SK-N-MC (cell line): ENCODE measurements around the gene PDE7B.

Source experiments
- DNase-seq: peaks from one replicate; pipeline ENCODE4 v3.0.0-alpha.2; 2011; ENCODE audit warnings: low read depth, low spot score
- H3K27ac ChIP-seq: fragments of 200-600 bp; sonication (generic); 2 replicates; pipeline ENCODE4 v1.5.1; 2016; ENCODE audit warnings: mixed run types
- H3K36me3 ChIP-seq: fragments of 200-600 bp; sonication (generic); 2 replicates; pipeline ENCODE4 v1.6.1; 2017; ENCODE audit warnings: antibody characterized with exemption, low read length, mixed read lengths; ENCODE audit not compliant: insufficient read depth
- H3K4me3 ChIP-seq: fragments of 200-600 bp; sonication (generic); 2 replicates; pipeline ENCODE4 v1.5.1; 2016
- H3K9ac ChIP-seq: fragments of 200-600 bp; sonication (generic); 2 replicates; pipeline ENCODE4 v1.8.0; 2017; ENCODE audit warnings: mixed run types, mixed read lengths; ENCODE audit not compliant: insufficient read length
- H3K9me3 ChIP-seq: fragments of 200-600 bp; sonication (generic); 2 replicates; pipeline ENCODE4 v1.6.1; 2017; ENCODE audit warnings: low read depth, mild to moderate bottlenecking, antibody characterized with exemption, low read length, moderate library complexity, mixed read lengths
- EZH2 ChIP-seq: fragments of 200-600 bp; sonication (generic); IDR thresholded peaks from one replicate; pipeline ENCODE4 v1.6.1; 2017; ENCODE audit warnings: antibody characterized with exemption
- FOXP2 ChIP-seq: optimal IDR thresholded peaks from 2 replicates; pipeline ENCODE3; 2011; ENCODE audit warnings: mild to moderate bottlenecking, moderate library complexity; ENCODE audit not compliant: insufficient read depth; ENCODE audit errors: extremely low read length, control extremely low read depth
- POLR2AphosphoS5 ChIP-seq: IDR thresholded peaks from 2 replicates; pipeline ENCODE4 v1.6.1; 2012; ENCODE audit warnings: mild to moderate bottlenecking, low read depth, low read length, borderline replicate concordance

The PDE7B gene

DNA sequence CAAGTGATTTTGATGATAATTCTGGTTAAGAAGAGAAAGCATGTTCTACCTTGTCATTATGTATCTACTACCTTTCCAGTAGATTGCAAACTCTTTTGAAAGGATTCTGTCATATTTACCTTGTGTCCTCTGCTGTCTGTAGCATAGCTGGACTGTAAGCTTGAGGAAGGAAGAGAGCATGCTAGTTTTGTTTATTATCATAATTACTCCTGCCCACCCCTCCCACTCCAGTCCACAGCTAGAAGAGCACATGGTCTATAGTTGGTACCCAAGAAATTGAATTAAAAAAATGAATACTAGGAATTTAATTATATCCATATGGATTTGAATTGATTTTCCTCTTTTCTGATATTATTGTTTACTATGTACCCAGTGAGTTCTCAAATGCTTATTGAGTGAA is 40.2 kb downstream of the PDE7B start:
- no peak for TF ChIP-seq POLR2AphosphoS5
- no peak for TF ChIP-seq FOXP2
- no peak for TF ChIP-seq EZH2
- Histone ChIP-seq H3K36me3 (no peaks in the 10 kb centered on the region), H3K9me3 (no peaks in the 10 kb centered on the region), H3K4me3 (no peak overlapping the region), H3K27ac (no peak overlapping the region), H3K9ac (no peak overlapping the region)
- DNase-seq: no peak

DNA sequence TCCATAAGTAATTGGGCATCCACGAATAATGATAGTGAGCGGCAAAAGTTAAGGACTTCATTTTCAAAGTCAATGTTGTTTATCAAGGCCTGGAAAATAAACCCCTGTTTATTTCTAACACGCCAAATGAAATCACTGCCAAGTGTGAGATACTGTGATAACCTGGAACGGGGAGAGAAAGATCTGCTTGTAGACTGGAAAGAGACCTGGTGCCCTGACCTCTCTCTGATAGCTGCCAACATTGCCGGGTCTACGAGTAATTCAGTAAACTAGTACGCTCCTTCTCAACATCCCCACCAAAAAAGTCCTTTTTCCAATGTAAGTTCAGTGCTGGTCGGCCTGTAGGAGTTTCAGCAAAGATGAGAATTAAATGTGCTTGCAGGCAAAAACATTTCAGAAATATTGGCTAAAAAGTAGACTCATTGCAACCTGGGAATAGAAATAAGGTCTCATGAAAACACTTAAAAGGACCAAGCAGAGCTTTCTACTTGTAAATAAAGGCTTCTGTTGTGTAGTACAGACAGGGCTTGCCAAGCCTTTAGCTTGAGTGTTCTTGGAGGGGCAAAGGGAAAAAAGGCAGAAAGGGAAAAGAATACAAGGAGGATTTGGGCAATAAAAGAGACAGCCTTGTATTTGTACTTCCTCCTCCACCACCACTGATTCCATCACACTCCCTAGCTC is 43.9 kb downstream of the PDE7B start:
- no peak overlapping the region for H3K27ac ChIP-seq
- H3K9ac ChIP-seq: no peak overlapping the region
- no peaks in the 10 kb centered on the region for H3K36me3 ChIP-seq
- H3K4me3 ChIP-seq: no peak overlapping the region
- DNase-seq: no peak
- H3K9me3 ChIP-seq: no peaks in the 10 kb centered on the region
- TF ChIP-seq FOXP2 (no peak), EZH2 (no peak), POLR2AphosphoS5 (no peak)

DNA sequence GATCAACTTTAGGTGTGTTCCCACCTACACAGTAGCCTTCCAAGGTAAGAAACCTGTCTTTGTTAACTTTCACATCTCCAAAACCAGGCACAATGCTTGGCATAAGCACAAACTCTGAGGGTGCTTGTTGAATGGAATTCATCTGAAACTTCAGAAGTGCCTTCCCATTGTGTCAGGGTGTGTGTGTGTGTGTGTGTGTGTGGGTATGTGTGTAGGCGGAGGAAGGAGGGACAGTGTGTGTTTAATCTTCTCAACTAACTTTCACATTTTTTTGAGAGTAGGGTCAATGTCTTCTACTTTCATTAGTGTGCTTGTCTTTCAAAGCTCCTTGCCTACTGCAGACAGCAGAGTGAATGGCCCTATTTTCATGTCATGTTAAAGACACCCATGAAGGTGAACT is 45.6 kb downstream of the PDE7B start:
- Histone ChIP-seq H3K4me3 (no peak overlapping the region), H3K27ac (no peak overlapping the region), H3K9me3 (no peaks in the 10 kb centered on the region), H3K9ac (no peak overlapping the region), H3K36me3 (no peaks in the 10 kb centered on the region)
- TF ChIP-seq FOXP2 (no peak), POLR2AphosphoS5 (no peak), EZH2 (no peak)
- DNase-seq: no peak

DNA sequence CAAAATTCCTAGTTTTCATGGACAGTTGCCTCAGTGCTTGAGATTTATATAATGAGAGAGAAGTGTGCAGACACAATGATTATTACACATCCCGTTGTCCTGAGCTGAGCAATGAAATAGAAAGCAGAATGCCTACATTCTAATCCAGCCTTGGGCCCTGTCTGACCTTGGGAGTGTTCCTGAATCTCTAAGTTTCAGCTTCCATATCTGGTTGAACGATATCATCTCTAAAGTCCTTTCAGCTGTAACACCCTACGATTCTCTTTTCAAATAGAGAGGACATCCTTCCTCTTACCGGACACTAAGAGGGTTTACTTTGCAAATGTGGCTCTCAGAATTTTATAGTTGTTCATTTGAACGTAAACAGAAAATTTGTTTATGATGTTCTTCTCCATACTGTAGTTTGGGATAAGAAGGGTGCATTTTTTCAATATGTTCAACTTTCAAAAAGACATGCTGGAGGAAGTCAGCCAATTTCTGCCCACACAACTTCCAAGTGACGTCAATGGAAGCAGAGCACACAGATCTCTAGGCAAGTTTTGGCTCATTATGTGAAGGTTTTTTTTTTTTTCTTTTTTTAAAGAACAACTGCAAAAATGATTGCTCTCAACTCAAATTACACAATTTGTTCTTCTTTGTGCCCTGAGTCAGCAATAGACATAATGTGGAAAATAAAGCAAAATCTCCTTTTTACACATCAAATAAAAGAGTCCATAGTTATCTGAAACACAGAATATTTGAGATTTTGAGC is 50.4 kb downstream of the PDE7B start:
- no peak overlapping the region for H3K9ac ChIP-seq
- no peak overlapping the region for H3K27ac ChIP-seq
- no peaks in the 10 kb centered on the region for H3K36me3 ChIP-seq
- DNase-seq: peak; percentile 22
- TF ChIP-seq EZH2 (no peak), POLR2AphosphoS5 (no peak), FOXP2 (no peak)
- no peaks in the 10 kb centered on the region for H3K9me3 ChIP-seq
- no peak overlapping the region for H3K4me3 ChIP-seq

DNA sequence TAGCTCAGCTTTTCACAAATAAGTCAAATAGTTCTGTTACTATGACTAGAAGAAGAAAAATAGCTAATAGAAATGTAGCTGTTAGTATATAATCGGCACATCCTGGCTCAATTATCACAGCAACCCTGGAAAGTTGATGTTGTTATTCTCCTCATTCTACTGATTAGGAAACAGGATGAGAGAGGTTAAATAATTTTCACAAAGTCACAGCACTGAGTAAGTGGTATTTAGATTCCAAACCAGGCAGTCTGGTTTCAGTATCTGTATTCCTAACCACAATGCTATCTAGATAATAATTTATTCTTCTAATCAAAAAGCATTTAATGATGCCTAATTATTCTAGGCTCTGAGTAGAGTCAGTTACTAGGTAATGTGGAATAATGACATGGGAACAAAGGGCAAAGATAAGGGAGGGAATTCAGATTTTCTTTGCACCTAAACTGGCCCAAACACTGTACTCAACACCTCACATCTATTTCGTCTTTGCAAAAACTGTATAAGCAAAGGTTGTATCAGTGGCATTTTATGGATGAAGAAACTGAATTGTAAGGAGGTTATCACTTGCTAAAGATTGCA is 51.3 kb downstream of the PDE7B start:
- H3K27ac ChIP-seq: no peak overlapping the region
- no peaks in the 10 kb centered on the region for H3K36me3 ChIP-seq
- no peak overlapping the region for H3K9ac ChIP-seq
- H3K4me3 ChIP-seq: no peak overlapping the region
- TF ChIP-seq FOXP2 (no peak), EZH2 (no peak), POLR2AphosphoS5 (no peak)
- DNase-seq: no peak
- no peaks in the 10 kb centered on the region for H3K9me3 ChIP-seq

DNA sequence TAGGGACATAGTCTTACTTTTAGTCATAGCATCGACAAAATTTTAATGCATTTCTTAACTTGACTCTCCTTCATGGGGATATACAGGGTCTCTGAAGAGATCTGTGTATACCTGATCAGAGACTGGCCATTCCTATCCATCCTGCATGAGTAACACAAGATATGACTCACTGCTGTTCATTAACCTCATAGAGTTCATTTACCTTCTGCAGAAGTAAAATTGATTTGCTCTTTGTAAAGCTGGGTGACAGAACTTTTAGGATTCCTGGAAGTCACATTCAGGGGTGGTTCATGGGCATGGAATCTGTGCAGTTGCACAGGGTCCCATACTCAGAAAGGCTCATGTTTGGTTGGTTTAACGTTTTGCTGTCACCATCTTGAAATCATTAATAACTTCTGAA is 53.2 kb downstream of the PDE7B start:
- DNase-seq: no peak
- TF ChIP-seq POLR2AphosphoS5 (no peak), FOXP2 (no peak), EZH2 (no peak)
- no peak overlapping the region for H3K4me3 ChIP-seq
- H3K27ac ChIP-seq: no peak overlapping the region
- H3K9me3 ChIP-seq: no peaks in the 10 kb centered on the region
- no peak overlapping the region for H3K9ac ChIP-seq
- H3K36me3 ChIP-seq: no peaks in the 10 kb centered on the region

DNA sequence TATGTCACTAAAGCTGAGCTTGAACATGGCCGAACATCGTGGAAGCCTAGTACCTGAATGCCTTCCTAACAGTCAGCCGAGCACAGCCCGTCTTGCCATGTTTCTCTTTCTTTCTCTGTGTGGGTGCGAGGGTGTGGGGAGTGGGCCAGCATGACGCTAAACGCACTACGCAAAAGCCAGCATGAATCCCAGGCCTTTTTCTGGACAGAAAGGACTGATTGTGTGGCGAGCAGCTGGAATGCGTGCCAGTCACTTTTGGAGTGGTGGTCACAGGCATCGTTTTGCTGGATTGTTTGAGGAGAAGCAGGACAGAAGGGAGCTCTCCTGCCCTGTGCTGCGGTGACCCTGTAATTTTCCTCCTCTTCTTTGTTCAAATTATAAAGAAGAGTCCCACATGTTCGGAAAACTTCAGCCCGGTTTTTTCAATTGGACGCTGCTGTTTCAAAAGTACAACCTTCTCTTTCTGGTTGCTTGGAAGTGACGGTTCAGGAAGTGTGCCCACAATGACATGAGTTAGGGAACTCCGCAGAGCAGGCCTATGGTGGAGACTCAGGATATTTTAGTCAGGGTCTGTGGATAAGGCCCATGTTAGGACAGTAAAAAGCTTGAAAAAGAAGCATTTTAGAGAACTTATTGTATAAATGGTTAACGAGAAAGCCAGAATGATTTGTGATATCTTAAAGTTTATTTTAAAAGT is 54.3 kb downstream of the PDE7B start:
- Histone ChIP-seq H3K9ac (no peak overlapping the region), H3K27ac (no peak overlapping the region), H3K36me3 (no peaks in the 10 kb centered on the region), H3K9me3 (no peaks in the 10 kb centered on the region), H3K4me3 (no peak overlapping the region)
- TF ChIP-seq POLR2AphosphoS5 (no peak), EZH2 (no peak), FOXP2 (no peak)
- no peak for DNase-seq

DNA sequence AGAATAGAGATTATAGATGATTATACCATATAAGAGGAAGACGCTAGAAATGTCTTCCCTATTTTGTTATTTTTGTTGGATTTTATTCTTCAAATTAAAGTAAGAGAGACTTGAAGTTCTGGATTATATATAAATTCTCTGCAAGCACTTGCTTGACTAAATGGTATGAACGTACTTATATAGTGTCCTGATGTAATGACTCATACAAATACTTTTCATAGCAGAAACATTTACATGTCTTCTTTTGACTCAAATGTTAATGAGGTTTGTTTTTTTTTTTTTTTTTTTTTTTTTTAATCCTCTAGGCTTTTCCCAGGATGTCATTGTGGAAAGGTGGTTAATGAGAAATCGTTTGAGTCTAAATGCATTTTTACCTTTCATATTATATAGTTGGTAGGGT is 55.0 kb downstream of the PDE7B start:
- Histone ChIP-seq H3K9ac (no peak overlapping the region), H3K9me3 (no peaks in the 10 kb centered on the region), H3K36me3 (no peaks in the 10 kb centered on the region), H3K4me3 (no peak overlapping the region), H3K27ac (no peak overlapping the region)
- TF ChIP-seq FOXP2: no peak
- TF ChIP-seq EZH2: no peak
- no peak for TF ChIP-seq POLR2AphosphoS5
- DNase-seq: no peak
